ENCODE measurements around the gene SMIM30.

- no peak for TF ChIP-seq CTCF (IDR thresholded peaks at IDR 0.05)
- TF ChIP-seq POLR2A (IDR thresholded peaks at IDR 0.05) = no peak
Observed at GRCh38 chr7:113120647-113121046, 2.3 kb upstream of the SMIM30 start.

Data from adrenal gland (tissue), 5 donors.